Lower leg skin (tissue), 3 donors: ENCODE measurements around the gene ZDHHC13.

ENCODE experiments used
- POLR2A ChIP-seq, 2 donors: fragments of 450-650 bp; IDR thresholded peaks; one replicate each; pipeline ENCODE4 v1.6.1; 2016 to 2017; ENCODE audit warnings: antibody characterized with exemption in 2 of 2, mild to moderate bottlenecking in 1 of 2, moderate library complexity in 1 of 2
- TF ChIP-seq, protein P1 (sequence below), 3 donors: fragments of 450-650 bp; IDR thresholded peaks; one replicate each; pipeline ENCODE4 v1.5.1; 2016; ENCODE audit warnings: antibody characterized with exemption in 3 of 3, mild to moderate bottlenecking in 3 of 3, moderate library complexity in 2 of 3

DNA sequence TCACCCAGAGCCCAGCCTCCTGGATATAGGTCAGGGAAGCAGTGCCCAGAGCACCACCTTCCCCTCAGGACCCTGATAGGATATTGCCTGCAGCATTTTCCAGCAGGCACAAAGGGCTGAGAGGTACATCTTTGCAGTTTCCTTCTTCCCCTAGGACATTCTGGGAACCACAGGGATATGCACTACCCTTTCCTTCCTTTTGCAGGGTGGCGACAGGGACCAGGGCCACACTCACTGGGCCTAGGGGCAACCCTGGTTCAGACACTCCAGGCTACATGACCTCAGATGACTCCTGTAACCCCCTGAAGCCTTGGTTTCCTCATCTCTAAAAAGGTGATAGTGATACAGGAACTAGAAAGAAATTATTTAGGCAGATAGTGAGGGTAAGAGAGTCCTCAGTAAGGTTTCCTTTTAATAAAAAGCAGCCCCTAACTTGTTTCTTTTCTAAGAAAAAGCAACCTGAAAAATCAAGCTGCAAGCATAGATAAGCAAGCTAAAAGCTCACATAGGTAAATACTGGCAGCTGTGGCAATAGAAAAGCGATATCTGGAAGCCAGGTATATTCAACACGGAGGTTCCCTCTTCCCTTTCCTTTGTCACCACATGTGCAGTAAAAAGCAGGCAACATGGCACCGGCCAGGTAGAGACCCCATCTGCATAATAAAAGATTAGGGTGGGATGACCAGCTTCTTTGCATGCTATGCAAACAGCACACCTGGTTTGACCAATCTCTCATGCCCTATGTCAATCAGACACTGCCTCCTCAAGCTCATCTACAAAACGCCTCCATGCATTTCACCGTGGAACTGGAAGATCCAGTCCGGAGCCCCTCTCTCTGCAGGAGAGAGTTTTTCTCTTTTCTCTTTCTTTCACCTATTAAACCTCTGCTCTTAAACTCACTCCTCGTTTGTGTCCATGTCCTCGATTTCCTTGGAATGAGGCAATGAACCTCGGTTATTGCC is 43.2 kb upstream of the ZDHHC13 start:
- TF ChIP-seq POLR2A (IDR thresholded peaks at IDR 0.05), result no peak
- TF ChIP-seq, protein P1, sequence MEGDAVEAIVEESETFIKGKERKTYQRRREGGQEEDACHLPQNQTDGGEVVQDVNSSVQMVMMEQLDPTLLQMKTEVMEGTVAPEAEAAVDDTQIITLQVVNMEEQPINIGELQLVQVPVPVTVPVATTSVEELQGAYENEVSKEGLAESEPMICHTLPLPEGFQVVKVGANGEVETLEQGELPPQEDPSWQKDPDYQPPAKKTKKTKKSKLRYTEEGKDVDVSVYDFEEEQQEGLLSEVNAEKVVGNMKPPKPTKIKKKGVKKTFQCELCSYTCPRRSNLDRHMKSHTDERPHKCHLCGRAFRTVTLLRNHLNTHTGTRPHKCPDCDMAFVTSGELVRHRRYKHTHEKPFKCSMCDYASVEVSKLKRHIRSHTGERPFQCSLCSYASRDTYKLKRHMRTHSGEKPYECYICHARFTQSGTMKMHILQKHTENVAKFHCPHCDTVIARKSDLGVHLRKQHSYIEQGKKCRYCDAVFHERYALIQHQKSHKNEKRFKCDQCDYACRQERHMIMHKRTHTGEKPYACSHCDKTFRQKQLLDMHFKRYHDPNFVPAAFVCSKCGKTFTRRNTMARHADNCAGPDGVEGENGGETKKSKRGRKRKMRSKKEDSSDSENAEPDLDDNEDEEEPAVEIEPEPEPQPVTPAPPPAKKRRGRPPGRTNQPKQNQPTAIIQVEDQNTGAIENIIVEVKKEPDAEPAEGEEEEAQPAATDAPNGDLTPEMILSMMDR (IDR thresholded peaks at IDR 0.05), result no peak
